Keratinocyte (primary cell): Measurements from ENCODE around the gene KLHDC7B. TPM values are rescaled to one million over a fixed set of nuclear protein-coding genes. Genes with fewer than 3 reads are reported as not detected.

ENCODE experiments used
- DNase-seq: peaks from one replicate; pipeline ENCODE4 v3.0.0-alpha.2; 2011; ENCODE audit warnings: low read depth, missing footprints, low spot score
- FAIRE-seq: peaks from 2 replicates; lab custom pipeline; 2011; peaks lifted over from hg19 to GRCh38; lab: Jason Lieb, UNC
- H2AFZ ChIP-seq: 2 replicates; pipeline ENCODE4 v1.6.0; 2012; ENCODE audit warnings: low read length, control low read depth, inconsistent platforms; ENCODE audit not compliant: control insufficient read depth
- H3K27ac ChIP-seq: 2 replicates; pipeline ENCODE4 v1.5.1; 2011; ENCODE audit warnings: low read length; ENCODE audit not compliant: control insufficient read depth, insufficient read depth
- H3K27me3 ChIP-seq: 3 replicates; pipeline ENCODE4 v1.6.0; 2011; ENCODE audit warnings: low read length; ENCODE audit not compliant: control insufficient read depth, insufficient read depth; ENCODE audit errors: extremely low read depth
- H3K36me3 ChIP-seq, 2 experiments: 2 replicates in 1 of 2; 3 replicates in 1 of 2; pipeline ENCODE4 v1.5.1; 2011; ENCODE audit warnings: low read length in 2 of 2, mild to moderate bottlenecking in 1 of 2; ENCODE audit not compliant: control insufficient read depth in 2 of 2, insufficient read depth in 2 of 2; ENCODE audit errors: extremely low read depth in 1 of 2
- H3K4me1 ChIP-seq: 3 replicates; pipeline ENCODE4 v1.5.1; 2011; ENCODE audit warnings: low read length; ENCODE audit not compliant: control insufficient read depth, insufficient read depth; ENCODE audit errors: extremely low read depth
- H3K4me2 ChIP-seq: 3 replicates; pipeline ENCODE4 v1.6.0; 2011; ENCODE audit warnings: low read depth, low read length; ENCODE audit not compliant: control insufficient read depth, insufficient read depth; ENCODE audit errors: extremely low read depth
- H3K4me3 ChIP-seq, 3 experiments: fragments of 200-600 bp in 1 of 3; sonication (generic) in 1 of 3; 2 replicates in 2 of 3; 3 replicates in 1 of 3; pipeline ENCODE4 v1.5.1; 2011 to 2016; ENCODE audit warnings: low read length in 3 of 3, mild to moderate bottlenecking in 3 of 3, control low read depth in 2 of 3, inconsistent platforms in 1 of 3, low read depth in 1 of 3, mixed read lengths in 1 of 3, mixed run types in 1 of 3, moderate library complexity in 1 of 3; ENCODE audit not compliant: control insufficient read depth in 2 of 3, insufficient read depth in 2 of 3; ENCODE audit errors: extremely low read depth in 1 of 3
- H3K79me2 ChIP-seq: 2 replicates; pipeline ENCODE4 v1.6.0; 2012; ENCODE audit warnings: low read length; ENCODE audit not compliant: control insufficient read depth, insufficient read depth
- H3K9ac ChIP-seq: 3 replicates; pipeline ENCODE4 v1.6.0; 2011; ENCODE audit warnings: low read length; ENCODE audit not compliant: control insufficient read depth, insufficient read depth; ENCODE audit errors: extremely low read depth
- H3K9me1 ChIP-seq: 3 replicates; pipeline ENCODE4 v1.6.0; 2011; ENCODE audit warnings: low read length; ENCODE audit not compliant: control insufficient read depth, insufficient read depth; ENCODE audit errors: extremely low read depth
- H3K9me3 ChIP-seq: 2 replicates; pipeline ENCODE4 v1.5.1; 2012; ENCODE audit warnings: low read depth, low read length; ENCODE audit not compliant: control insufficient read depth
- H4K20me1 ChIP-seq: 3 replicates; pipeline ENCODE4 v1.6.0; 2011; ENCODE audit warnings: low read length; ENCODE audit not compliant: control insufficient read depth, insufficient read depth; ENCODE audit errors: extremely low read depth
- CTCF ChIP-seq, 3 experiments: IDR thresholded peaks in 1 of 3; conservative IDR thresholded peaks in 1 of 3; optimal IDR thresholded peaks in 1 of 3; 2 replicates in 2 of 3; 3 replicates in 1 of 3; pipeline versions ENCODE3 to v1.5.1; 2011; ENCODE audit warnings: low read length in 3 of 3, mild to moderate bottlenecking in 3 of 3, moderate library complexity in 2 of 3, control low read depth in 1 of 3, inconsistent platforms in 1 of 3; ENCODE audit not compliant: insufficient read depth in 2 of 3; ENCODE audit errors: extremely low read depth in 1 of 3
- EZH2 ChIP-seq: IDR thresholded peaks from one replicate; pipeline ENCODE4 v1.6.1; 2012; ENCODE audit warnings: inconsistent platforms, mild to moderate bottlenecking, low read length, moderate library complexity
- dilution Hi-C: fragments of 300-500 bp; cut with MboI; formaldehyde crosslinking; loops from one replicate; pipeline ENCODE4 v1.7.0; 2020; ENCODE audit warnings: low sequenced_read_pairs; ENCODE audit not compliant: extremely low pct_ligation_motif_present
- polyA plus RNA-seq, 5 experiments: library from polyadenylated mRNA; depleted of rRNA in 3 of 5; stranded (reverse) in 3 of 5; stranded (forward) in 1 of 5; unstranded in 1 of 5; fragments of >200 nt; gene quantifications; 1 replicate in 1 of 5; 2 replicates in 3 of 5; 3 replicates in 1 of 5; pipeline versions ENCODE4 v1.2.1 to v1.2.3, GENCODE V29; 2011 to 2012; ENCODE audit warnings: missing spikeins in 2 of 5, low read depth in 1 of 5, low replicate concordance in 1 of 5

The KLHDC7B gene
- polyA plus RNA-seq, 1 donor (not counting 4 experiments of a cell fraction or from before 2014, with no cell fraction given): 0.01 TPM

- no peak overlapping the region for H2AFZ ChIP-seq
- peaks cover 24% of the 10 kb centered on the region for H3K79me2 ChIP-seq
- FAIRE-seq (no peak), DNase-seq (no peak)
- dilution Hi-C loops: no loop called here
- H3K9me3 ChIP-seq: no peaks in the 10 kb centered on the region
- H3K4me2 ChIP-seq: no peak overlapping the region
- TF ChIP-seq CTCF (optimal IDR thresholded peaks at IDR 0.05 in 1 of 3, IDR thresholded peaks at IDR 0.05 in 1 of 3, conservative IDR thresholded peaks at IDR 0.05 in 1 of 3; ENCODE audit: extremely low read depth in 1 of 3, insufficient read depth in 2 of 3, low read length in 3 of 3): no peak
- no peaks in the 10 kb centered on the region for H3K9me1 ChIP-seq
- no peak overlapping the region for H3K4me3 ChIP-seq
- peaks cover 22 to 33% of the 10 kb centered on the region in 2 experiments for H3K36me3 ChIP-seq
- no peaks in the 10 kb centered on the region for H4K20me1 ChIP-seq
- peaks cover 16% of the 10 kb centered on the region for H3K4me1 ChIP-seq
- H3K27me3 ChIP-seq: no peaks in the 10 kb centered on the region
- no peak overlapping the region for H3K27ac ChIP-seq
- H3K9ac ChIP-seq: no peak overlapping the region
Measured at GRCh38 chr22:50522208-50522805, 23.4 kb upstream of the KLHDC7B start.

- FAIRE-seq (no peak), DNase-seq (no peak)
- TF ChIP-seq CTCF (optimal IDR thresholded peaks at IDR 0.05 in 1 of 3, IDR thresholded peaks at IDR 0.05 in 1 of 3, conservative IDR thresholded peaks at IDR 0.05 in 1 of 3; ENCODE audit: extremely low read depth in 1 of 3, insufficient read depth in 2 of 3, low read length in 3 of 3) (no peak), EZH2 (no peak)
- Histone ChIP-seq H4K20me1 (no peaks in the 10 kb centered on the region), H3K9me1 (no peaks in the 10 kb centered on the region), H2AFZ (no peak overlapping the region), H3K4me3 (no peak overlapping the region), H3K4me2 (no peak overlapping the region), H3K4me1 (peaks cover 16% of the 10 kb centered on the region), H3K79me2 (peaks cover 24% of the 10 kb centered on the region), H3K27me3 (no peaks in the 10 kb centered on the region), H3K9me3 (no peaks in the 10 kb centered on the region), H3K36me3 (peaks cover 22 to 33% of the 10 kb centered on the region in 2 experiments), H3K9ac (no peak overlapping the region), H3K27ac (no peak overlapping the region)
- dilution Hi-C loops: no loop called here
Measured at GRCh38 chr22:50522806-50523438, 22.8 kb upstream of the KLHDC7B start.
